NCI-H128 (cell line): ENCODE measurements around the gene RAD54L.
"Not testable (repeated sequence)": the region's sequence is repeated elsewhere in the genome, so short reads cannot be mapped to it uniquely, and the experiment has no call there.

Experiments
- DNase-seq: peaks from one replicate; lab custom pipeline; 2025; ENCODE audit not compliant: unreplicated experiment; lab: John Stamatoyannopoulos, UW

Gene RAD54L

GRCh38 chr1:46238865-46239264 lies 8.7 kb upstream of the RAD54L start:
- DNase-seq = not testable (repeated sequence)

GRCh38 chr1:46241733-46242132 lies 5.8 kb upstream of the RAD54L start:
- DNase-seq = not testable (repeated sequence)

- DNase-seq = no peak
Measured at GRCh38 chr1:46242918-46243317, 4.6 kb upstream of the RAD54L start.

- not testable (repeated sequence) for DNase-seq
Measured at GRCh38 chr1:46243831-46244230, 3.7 kb upstream of the RAD54L start.

GRCh38 chr1:46244656-46245371 lies 2.7 kb upstream of the RAD54L start:
- DNase-seq = no peak

DNA sequence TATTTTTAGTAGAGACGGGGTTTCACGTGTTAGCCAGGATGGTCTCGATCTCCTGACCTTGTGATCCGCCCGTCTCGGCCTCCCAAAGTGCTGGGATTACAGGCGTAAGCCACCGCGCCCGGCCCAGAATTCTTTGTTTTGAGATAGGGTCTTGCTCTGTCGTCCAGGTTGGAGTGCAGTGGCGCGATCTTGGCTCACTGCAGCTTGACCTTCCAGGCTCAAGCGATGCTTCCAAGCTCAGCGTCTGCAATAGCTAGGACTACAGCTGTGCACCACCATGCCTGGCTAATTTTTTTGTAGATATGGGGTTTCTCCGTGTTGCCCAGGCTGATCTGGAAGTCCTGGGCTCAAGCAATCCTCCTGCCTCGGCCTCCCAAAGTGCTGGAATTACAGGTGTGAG lies 1.4 kb upstream of the RAD54L start:
- not testable (repeated sequence) for DNase-seq

- no peak for DNase-seq
Measured at GRCh38 chr1:46246548-46247435, 771 bp upstream of the RAD54L start.

DNA sequence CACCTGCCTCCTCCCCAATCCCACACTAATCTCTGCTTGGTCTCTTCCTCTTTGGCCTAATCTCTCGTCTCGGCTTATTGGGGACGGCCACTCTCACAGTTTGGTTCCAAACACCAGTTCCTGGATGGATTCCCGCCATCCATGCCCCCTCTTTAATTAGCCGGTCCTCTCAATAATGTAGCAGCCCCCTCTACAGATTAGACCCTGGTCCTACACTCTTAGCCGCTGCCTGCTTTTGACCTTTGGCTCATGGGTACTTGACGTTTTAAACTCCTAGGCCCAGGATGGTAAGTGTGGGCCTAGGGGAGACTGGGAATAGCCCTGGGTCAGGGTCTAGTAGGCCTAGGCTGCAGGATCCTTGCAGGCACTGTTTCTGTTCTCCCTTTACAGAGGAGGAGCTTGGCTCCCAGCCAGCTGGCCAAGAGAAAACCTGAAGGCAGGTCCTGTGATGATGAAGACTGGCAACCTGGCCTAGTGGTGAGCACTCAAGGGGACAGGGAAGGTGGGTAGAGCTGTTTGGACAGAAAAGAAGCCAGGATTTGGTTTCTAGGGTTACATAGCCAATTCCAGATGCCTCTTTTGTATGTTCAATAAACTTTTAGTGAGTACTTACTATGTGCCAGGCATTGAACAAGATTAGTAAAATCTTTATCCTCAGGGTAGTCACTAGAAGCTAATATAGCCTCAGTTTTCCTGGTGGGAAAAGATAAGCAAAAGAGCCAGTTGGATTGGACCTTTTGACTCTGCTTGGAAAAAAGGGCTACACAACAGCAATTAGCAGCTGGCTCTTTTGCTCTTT lies 758 bp downstream of the RAD54L start:
- peak; percentile 71 for DNase-seq

- no peak for DNase-seq
Measured at GRCh38 chr1:46254668-46255067, 7.1 kb downstream of the RAD54L start.

DNA sequence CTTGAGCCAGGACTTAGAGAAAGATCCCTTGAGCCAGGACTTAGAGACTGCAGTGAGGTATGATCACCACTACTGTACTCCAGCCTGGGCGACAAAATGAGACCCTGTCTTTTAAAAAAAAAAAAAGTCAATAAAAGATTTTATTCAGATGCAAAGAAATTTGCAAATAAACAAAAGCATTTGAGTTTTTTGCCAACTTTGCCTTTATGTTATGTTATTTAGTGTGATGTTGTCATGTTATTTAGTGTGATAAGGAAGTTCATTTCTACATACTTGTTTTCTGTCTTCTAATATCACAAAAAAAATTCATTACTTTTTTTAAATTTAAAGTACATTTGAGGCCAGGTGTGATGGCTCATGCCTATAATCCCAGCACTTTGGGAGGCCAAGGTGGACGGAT lies 9.0 kb downstream of the RAD54L start:
- no peak for DNase-seq

DNA sequence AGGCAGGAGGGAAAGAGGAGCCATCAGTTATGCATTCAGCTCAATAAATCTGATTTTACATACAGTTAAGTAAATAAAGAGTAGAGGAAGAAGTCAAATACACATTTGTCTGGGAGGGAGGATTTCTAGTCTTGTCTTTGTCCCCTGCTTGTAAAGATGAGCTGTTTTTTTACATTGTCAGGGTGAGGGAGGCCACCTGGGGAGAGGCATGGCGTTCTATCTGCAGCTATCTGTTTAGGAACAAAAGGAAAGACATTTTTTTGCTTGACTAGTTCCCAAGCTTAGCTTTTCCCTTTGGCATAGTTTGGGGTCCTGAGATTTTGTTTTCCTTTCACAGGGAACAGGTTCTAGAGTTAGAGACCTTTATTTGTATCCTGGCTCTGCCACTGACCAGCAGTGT lies 14.9 kb downstream of the RAD54L start:
- DNase-seq = no peak

- DNase-seq = no peak
Measured at GRCh38 chr1:46263146-46263545, 15.6 kb downstream of the RAD54L start.

GRCh38 chr1:46268578-46268977 lies 21.0 kb downstream of the RAD54L start:
- no peak for DNase-seq

DNA sequence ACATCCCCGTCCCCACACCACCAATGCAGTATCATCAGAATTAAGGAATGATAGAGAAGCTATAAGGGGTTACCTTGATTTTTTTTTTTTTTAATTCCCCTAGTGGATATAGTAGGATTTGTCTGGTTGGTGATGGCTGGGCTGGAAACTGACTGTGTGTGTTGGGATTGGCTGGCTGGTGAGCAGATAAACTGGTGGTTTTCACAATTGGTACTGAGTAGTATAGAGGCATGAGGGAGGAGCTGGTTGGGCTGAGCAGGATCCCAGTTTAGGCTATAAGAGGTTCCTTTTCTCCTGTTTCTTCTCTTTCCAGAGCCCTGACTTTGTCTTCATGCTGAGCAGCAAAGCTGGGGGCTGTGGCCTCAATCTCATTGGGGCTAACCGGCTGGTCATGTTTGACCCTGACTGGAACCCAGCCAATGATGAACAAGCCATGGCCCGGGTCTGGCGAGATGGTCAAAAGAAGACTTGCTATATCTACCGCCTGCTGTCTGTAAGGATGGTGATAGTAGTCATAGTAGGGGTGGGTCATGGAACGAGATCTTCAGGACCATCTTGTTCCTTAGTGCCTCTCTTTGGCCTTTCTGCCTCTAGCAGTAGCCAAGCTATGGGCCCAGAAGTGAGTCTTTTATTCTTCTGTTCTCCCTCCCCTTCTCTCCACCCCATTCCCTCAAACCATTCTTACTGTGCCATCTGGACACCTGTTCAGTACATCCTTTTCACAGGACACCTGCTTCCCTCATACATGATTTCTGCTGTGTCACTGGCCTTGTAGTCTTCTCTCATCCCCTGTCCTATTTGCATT lies 26.9 kb downstream of the RAD54L start:
- no peak for DNase-seq

DNA sequence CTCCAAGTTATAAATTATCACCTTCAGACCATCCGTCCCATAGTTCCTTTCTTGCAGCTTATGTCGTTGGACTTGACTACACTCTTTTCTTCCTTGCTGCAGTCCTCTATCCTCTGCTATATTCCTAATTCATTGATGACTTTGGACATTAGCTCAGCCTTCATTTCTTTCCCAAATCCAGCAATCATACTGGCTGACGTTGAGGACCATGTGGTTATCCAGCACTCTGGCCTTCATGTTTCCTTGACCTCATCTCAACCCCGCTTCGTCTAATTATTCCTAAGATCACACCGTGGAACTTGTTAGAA lies 27.4 kb downstream of the RAD54L start:
- DNase-seq = no peak

DNA sequence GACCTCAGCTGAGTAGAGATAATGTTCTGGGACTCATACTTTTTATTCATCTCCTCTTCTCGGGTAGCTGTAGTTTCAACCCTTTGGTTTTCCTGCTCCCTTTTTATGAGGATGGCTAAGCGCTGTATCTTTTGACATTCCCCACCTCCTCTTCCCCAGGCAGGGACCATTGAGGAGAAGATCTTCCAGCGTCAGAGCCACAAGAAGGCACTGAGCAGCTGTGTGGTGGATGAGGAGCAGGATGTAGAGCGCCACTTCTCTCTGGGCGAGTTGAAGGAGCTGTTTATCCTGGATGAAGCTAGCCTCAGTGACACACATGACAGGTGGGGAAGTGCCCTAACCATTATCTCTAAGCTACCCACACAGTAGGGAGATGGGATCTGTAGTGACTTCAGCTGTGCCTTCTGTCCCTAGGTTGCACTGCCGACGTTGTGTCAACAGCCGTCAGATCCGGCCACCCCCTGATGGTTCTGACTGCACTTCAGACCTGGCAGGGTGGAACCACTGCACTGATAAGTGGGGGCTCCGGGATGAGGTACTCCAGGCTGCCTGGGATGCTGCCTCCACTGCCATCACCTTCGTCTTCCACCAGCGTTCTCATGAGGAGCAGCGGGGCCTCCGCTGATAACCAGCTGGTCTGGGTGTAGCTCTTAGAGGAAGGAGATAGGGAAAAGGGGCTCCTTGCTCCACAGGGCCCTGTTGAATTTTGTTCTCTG lies 30.3 kb downstream of the RAD54L start:
- peak; percentile 15 for DNase-seq

- DNase-seq = no peak
Measured at GRCh38 chr1:46278807-46279206, 31.2 kb downstream of the RAD54L start.

GRCh38 chr1:46280092-46280491 lies 32.5 kb downstream of the RAD54L start:
- DNase-seq = no peak

- DNase-seq = no peak
Measured at GRCh38 chr1:46281021-46281420, 33.5 kb downstream of the RAD54L start.

DNA sequence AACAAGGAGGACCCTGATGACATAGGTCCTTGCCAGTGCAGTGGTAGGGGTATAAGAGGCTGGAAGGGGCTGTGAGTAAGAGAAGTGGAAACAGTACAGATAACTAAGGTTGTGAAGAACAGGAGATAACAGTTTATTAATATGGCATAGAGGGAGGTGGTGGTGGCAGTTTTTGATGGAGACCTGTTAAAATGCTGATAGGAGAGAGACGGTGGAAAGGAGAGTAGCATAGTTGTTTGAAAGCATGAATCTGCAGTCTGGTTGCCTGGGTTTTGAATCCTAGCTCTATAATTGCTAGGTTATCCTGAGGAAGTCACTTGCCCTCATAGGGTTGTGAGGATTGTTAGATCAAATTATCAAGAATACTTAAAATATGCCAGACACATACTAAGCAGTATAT lies 36.5 kb downstream of the RAD54L start:
- no peak for DNase-seq
